ENCODE data around the gene SLMAP. TPM values are rescaled to one million over a fixed set of nuclear protein-coding genes. Genes with fewer than 3 reads are reported as not detected.
A peak's percentile ranks its signal among the peaks of the same experiment; 100 is the strongest.

SLMAP gene
- polyA plus RNA-seq, 1 donor (not counting 4 experiments of a cell fraction or from before 2014, with no cell fraction given): 58.0 TPM

DNA sequence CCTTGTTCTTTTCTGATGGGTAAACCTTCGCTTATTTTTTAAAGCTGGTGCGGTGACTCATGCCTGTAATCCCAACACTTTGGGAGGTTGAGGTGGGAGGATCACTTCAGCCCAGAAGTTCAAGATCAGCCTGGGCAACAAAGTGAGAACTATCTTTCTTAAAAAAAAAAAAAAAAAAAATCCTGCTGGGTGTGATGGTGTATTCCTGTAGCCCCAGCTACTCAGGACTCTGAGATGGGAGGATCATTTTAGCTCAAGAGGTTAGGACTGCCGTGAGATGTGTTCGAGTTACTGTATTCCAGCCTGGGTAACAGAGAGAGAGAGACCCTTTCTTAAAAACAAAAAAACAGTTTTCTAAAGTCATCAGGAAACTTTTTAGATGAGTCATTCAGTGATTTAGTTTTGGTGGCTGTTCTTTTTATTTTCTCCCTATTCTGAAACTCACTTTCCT is 37.7 kb downstream of the SLMAP start:
- dilution Hi-C loops (cut with MboI; ENCODE audit: extremely low pct_ligation_motif_present, low sequenced_read_pairs): no loop called here
- DNase-seq (ENCODE audit: low read depth, low spot score): no peak

DNA sequence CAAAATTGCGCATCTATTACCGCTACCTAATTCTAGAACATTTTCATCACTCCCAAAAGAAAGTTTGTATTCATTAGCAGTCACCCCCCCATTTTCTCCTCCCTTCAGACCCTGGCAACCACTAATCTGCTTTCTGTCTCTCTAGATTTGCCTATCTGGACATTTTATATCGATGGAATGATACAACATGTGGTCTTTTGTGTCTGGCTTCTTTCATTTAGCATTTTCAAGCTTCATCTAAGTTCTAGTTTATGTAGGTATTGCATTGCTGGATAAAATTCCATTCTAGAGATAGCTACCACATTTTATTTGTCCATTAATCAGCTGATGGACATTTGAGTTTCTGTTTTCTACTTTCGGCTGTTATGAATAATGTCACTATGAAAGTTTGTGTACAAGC is 38.4 kb downstream of the SLMAP start:
- peaks cover 27% of the 10 kb centered on the region for H3K4me1 ChIP-seq (ENCODE audit: control insufficient read depth, extremely low read depth, insufficient read depth, low read length)
- H3K27me3 ChIP-seq (ENCODE audit: control insufficient read depth, extremely low read depth, insufficient read depth, low read length): no peaks in the 10 kb centered on the region
- no peak overlapping the region for H2AFZ ChIP-seq (ENCODE audit: control insufficient read depth, low read length)
- dilution Hi-C loops (cut with MboI; ENCODE audit: extremely low pct_ligation_motif_present, low sequenced_read_pairs): no loop called here
- no peak overlapping the region for H3K9ac ChIP-seq (ENCODE audit: control insufficient read depth, extremely low read depth, insufficient read depth, low read length)
- H3K4me2 ChIP-seq (ENCODE audit: control insufficient read depth, extremely low read depth, insufficient read depth, low read depth, low read length): no peak overlapping the region
- H3K4me3 ChIP-seq (ENCODE audit: control insufficient read depth in 2 of 3, extremely low read depth in 1 of 3, insufficient read depth in 2 of 3, low read depth in 1 of 3, low read length in 3 of 3): no peak overlapping the region
- H3K9me3 ChIP-seq (ENCODE audit: control insufficient read depth, low read depth, low read length): no peaks in the 10 kb centered on the region
- no peak overlapping the region for H3K27ac ChIP-seq (ENCODE audit: control insufficient read depth, insufficient read depth, low read length)
- no peaks in the 10 kb centered on the region for H3K36me3 ChIP-seq (ENCODE audit: control insufficient read depth in 2 of 2, extremely low read depth in 1 of 2, insufficient read depth in 2 of 2, low read length in 2 of 2)
- FAIRE-seq (no peak), DNase-seq (ENCODE audit: low read depth, low spot score) (no peak)
- no peaks in the 10 kb centered on the region for H3K9me1 ChIP-seq (ENCODE audit: control insufficient read depth, extremely low read depth, insufficient read depth, low read length)
- TF ChIP-seq, protein P1, sequence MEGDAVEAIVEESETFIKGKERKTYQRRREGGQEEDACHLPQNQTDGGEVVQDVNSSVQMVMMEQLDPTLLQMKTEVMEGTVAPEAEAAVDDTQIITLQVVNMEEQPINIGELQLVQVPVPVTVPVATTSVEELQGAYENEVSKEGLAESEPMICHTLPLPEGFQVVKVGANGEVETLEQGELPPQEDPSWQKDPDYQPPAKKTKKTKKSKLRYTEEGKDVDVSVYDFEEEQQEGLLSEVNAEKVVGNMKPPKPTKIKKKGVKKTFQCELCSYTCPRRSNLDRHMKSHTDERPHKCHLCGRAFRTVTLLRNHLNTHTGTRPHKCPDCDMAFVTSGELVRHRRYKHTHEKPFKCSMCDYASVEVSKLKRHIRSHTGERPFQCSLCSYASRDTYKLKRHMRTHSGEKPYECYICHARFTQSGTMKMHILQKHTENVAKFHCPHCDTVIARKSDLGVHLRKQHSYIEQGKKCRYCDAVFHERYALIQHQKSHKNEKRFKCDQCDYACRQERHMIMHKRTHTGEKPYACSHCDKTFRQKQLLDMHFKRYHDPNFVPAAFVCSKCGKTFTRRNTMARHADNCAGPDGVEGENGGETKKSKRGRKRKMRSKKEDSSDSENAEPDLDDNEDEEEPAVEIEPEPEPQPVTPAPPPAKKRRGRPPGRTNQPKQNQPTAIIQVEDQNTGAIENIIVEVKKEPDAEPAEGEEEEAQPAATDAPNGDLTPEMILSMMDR (optimal IDR thresholded peaks at IDR 0.05 in 1 of 3, IDR thresholded peaks at IDR 0.05 in 1 of 3, conservative IDR thresholded peaks at IDR 0.05 in 1 of 3; ENCODE audit: extremely low read depth in 1 of 3, insufficient read depth in 2 of 3, low read length in 3 of 3): no peak
- no peak for TF ChIP-seq EZH2 (IDR thresholded peaks at IDR 0.05; ENCODE audit: low read length)
- peaks cover 94% of the 10 kb centered on the region for H3K79me2 ChIP-seq (ENCODE audit: control insufficient read depth, insufficient read depth, low read length)
- peaks cover 7% of the 10 kb centered on the region for H4K20me1 ChIP-seq (ENCODE audit: control insufficient read depth, extremely low read depth, insufficient read depth, low read length)

More for the DNA sequence above, 37.7 kb downstream of the SLMAP start:
- TF ChIP-seq, protein P1 (optimal IDR thresholded peaks at IDR 0.05 in 1 of 3, IDR thresholded peaks at IDR 0.05 in 1 of 3, conservative IDR thresholded peaks at IDR 0.05 in 1 of 3; ENCODE audit: extremely low read depth in 1 of 3, insufficient read depth in 2 of 3, low read length in 3 of 3): no peak
- no peak for TF ChIP-seq EZH2 (IDR thresholded peaks at IDR 0.05; ENCODE audit: low read length)
- Histone ChIP-seq H2AFZ (ENCODE audit: control insufficient read depth, low read length) (no peak overlapping the region), H3K9me1 (ENCODE audit: control insufficient read depth, extremely low read depth, insufficient read depth, low read length) (peaks cover 3% of the 10 kb centered on the region), H3K36me3 (ENCODE audit: control insufficient read depth in 2 of 2, extremely low read depth in 1 of 2, insufficient read depth in 2 of 2, low read length in 2 of 2) (no peaks in the 10 kb centered on the region), H3K4me2 (ENCODE audit: control insufficient read depth, extremely low read depth, insufficient read depth, low read depth, low read length) (peak overlapping the region; percentile 20), H3K9ac (ENCODE audit: control insufficient read depth, extremely low read depth, insufficient read depth, low read length) (no peak overlapping the region), H3K9me3 (ENCODE audit: control insufficient read depth, low read depth, low read length) (no peaks in the 10 kb centered on the region), H4K20me1 (ENCODE audit: control insufficient read depth, extremely low read depth, insufficient read depth, low read length) (peaks cover 7% of the 10 kb centered on the region), H3K27me3 (ENCODE audit: control insufficient read depth, extremely low read depth, insufficient read depth, low read length) (no peaks in the 10 kb centered on the region), H3K4me3 (ENCODE audit: control insufficient read depth in 2 of 3, extremely low read depth in 1 of 3, insufficient read depth in 2 of 3, low read depth in 1 of 3, low read length in 3 of 3) (no peak overlapping the region), H3K27ac (ENCODE audit: control insufficient read depth, insufficient read depth, low read length) (peak overlapping the region; percentile 54), H3K4me1 (ENCODE audit: control insufficient read depth, extremely low read depth, insufficient read depth, low read length) (peaks cover 28% of the 10 kb centered on the region), H3K79me2 (ENCODE audit: control insufficient read depth, insufficient read depth, low read length) (peaks cover 94% of the 10 kb centered on the region)
- FAIRE-seq: no peak
